OCI-LY1 (cell line): ENCODE measurements around the gene SPOCD1.

Experiments used
- H2AFZ ChIP-seq: fragments of 200-600 bp; sonication (generic), shearing (Covaris generic); 2 replicates; pipeline ENCODE4 v1.6.0; 2014; ENCODE audit warnings: antibody characterized with exemption, mild to moderate bottlenecking, low read length
- H3F3A ChIP-seq: fragments of 200-600 bp; sonication (generic), shearing (Covaris generic); 2 replicates; pipeline ENCODE4 v1.6.0; 2014; ENCODE audit warnings: mild to moderate bottlenecking, antibody characterized with exemption, low read length, moderate library complexity; ENCODE audit not compliant: insufficient read depth
- H3K27ac ChIP-seq: fragments of 200-600 bp; sonication (generic); 2 replicates; pipeline ENCODE4 v1.5.1; 2014; ENCODE audit warnings: low read length, mixed run types, mild to moderate bottlenecking, low read depth; ENCODE audit not compliant: poor library complexity, severe bottlenecking
- H3K27me3 ChIP-seq: fragments of 200-600 bp; sonication (generic); 2 replicates; pipeline ENCODE4 v1.6.0; 2014; ENCODE audit warnings: antibody characterized with exemption, mild to moderate bottlenecking, low read length, moderate library complexity; ENCODE audit not compliant: insufficient read depth
- H3K36me3 ChIP-seq: fragments of 200-600 bp; sonication (generic); 2 replicates; pipeline ENCODE4 v1.6.1; 2014; ENCODE audit warnings: mild to moderate bottlenecking, antibody characterized with exemption, low read length, moderate library complexity, mixed read lengths; ENCODE audit not compliant: insufficient read depth
- H3K4me1 ChIP-seq: fragments of 200-600 bp; sonication (generic); 2 replicates; pipeline ENCODE4 v1.5.1; 2014; ENCODE audit warnings: mild to moderate bottlenecking, low read length, moderate library complexity; ENCODE audit not compliant: insufficient read depth, severe bottlenecking
- H3K4me2 ChIP-seq: fragments of 200-600 bp; sonication (generic), shearing (Covaris generic); 2 replicates; pipeline ENCODE4 v1.6.1; 2014; ENCODE audit warnings: low read length
- H3K4me3 ChIP-seq: fragments of 200-600 bp; sonication (generic); 2 replicates; pipeline ENCODE4 v1.5.1; 2014; ENCODE audit warnings: low read length, low read depth, mild to moderate bottlenecking, mixed read lengths; ENCODE audit not compliant: poor library complexity, severe bottlenecking
- H3K79me2 ChIP-seq: fragments of 200-600 bp; shearing (Covaris generic); 2 replicates; pipeline ENCODE4 v1.6.1; 2016; ENCODE audit warnings: mixed run types, low read length, mixed read lengths; ENCODE audit not compliant: insufficient read depth
- H3K9ac ChIP-seq: fragments of 200-600 bp; sonication (generic), shearing (Covaris generic); 2 replicates; pipeline ENCODE4 v1.6.1; 2014; ENCODE audit warnings: mild to moderate bottlenecking, low read length, mixed read lengths
- H3K9me2 ChIP-seq: fragments of 200-600 bp; sonication (generic), shearing (Covaris generic); 2 replicates; pipeline ENCODE4 v1.6.1; 2014; ENCODE audit warnings: low read depth, mild to moderate bottlenecking, low read length, mixed read lengths
- H3K9me3 ChIP-seq: fragments of 200-600 bp; shearing (Covaris generic); 2 replicates; pipeline ENCODE4 v1.6.1; 2014; ENCODE audit warnings: low read length, mixed read lengths
- H4K20me1 ChIP-seq: fragments of 200-600 bp; sonication (generic), shearing (Covaris generic); 2 replicates; pipeline ENCODE4 v1.6.0; 2016; ENCODE audit warnings: mild to moderate bottlenecking, low read length; ENCODE audit not compliant: insufficient read depth
- EZH2 ChIP-seq: fragments of 200-600 bp; sonication (generic), shearing (Covaris generic); IDR thresholded peaks from 2 replicates; pipeline ENCODE4 v1.8.0; 2017; ENCODE audit warnings: borderline replicate concordance, mixed run types, mild to moderate bottlenecking, antibody characterized with exemption, low read length, moderate library complexity, mixed read lengths
- TF ChIP-seq, protein P1 (sequence below): fragments of 200-600 bp; sonication (generic), shearing (Covaris generic); IDR thresholded peaks from 2 replicates; pipeline ENCODE4 v1.5.1; 2017; ENCODE audit warnings: mild to moderate bottlenecking, antibody characterized with exemption, low read length, moderate library complexity, mixed read lengths

SPOCD1 gene

DNA sequence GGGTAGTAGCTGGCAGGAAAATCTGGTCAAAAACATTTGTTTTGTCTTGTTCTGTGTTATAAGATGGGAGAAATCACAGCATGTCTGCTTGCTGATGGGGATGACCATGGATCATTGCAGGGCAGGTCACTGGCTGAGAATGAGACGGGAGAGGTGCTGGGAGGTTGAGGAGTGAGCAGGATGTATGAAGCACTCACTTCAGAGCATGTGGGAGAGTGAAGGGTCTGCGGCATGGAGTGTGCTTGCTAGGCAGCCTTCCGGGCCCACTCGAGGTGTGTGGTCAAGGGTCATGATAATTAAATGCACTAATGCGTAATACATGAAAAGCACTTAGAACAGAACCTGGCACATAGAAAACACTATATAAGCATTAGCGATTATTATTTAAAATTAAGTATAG lies 42.0 kb upstream of the SPOCD1 start:
- H3K36me3 ChIP-seq = no peaks in the 10 kb centered on the region
- H4K20me1 ChIP-seq = no peaks in the 10 kb centered on the region
- no peaks in the 10 kb centered on the region for H3K9me2 ChIP-seq
- TF ChIP-seq, protein P1, sequence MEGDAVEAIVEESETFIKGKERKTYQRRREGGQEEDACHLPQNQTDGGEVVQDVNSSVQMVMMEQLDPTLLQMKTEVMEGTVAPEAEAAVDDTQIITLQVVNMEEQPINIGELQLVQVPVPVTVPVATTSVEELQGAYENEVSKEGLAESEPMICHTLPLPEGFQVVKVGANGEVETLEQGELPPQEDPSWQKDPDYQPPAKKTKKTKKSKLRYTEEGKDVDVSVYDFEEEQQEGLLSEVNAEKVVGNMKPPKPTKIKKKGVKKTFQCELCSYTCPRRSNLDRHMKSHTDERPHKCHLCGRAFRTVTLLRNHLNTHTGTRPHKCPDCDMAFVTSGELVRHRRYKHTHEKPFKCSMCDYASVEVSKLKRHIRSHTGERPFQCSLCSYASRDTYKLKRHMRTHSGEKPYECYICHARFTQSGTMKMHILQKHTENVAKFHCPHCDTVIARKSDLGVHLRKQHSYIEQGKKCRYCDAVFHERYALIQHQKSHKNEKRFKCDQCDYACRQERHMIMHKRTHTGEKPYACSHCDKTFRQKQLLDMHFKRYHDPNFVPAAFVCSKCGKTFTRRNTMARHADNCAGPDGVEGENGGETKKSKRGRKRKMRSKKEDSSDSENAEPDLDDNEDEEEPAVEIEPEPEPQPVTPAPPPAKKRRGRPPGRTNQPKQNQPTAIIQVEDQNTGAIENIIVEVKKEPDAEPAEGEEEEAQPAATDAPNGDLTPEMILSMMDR = no peak
- no peak for TF ChIP-seq EZH2
- H3F3A ChIP-seq = no peaks in the 10 kb centered on the region
- no peak overlapping the region for H3K4me2 ChIP-seq
- no peak overlapping the region for H2AFZ ChIP-seq
- H3K79me2 ChIP-seq = no peaks in the 10 kb centered on the region
- no peak overlapping the region for H3K27ac ChIP-seq
- no peaks in the 10 kb centered on the region for H3K27me3 ChIP-seq
- H3K4me3 ChIP-seq = no peak overlapping the region
- H3K9ac ChIP-seq = no peak overlapping the region
- H3K9me3 ChIP-seq = no peaks in the 10 kb centered on the region
- no peaks in the 10 kb centered on the region for H3K4me1 ChIP-seq

DNA sequence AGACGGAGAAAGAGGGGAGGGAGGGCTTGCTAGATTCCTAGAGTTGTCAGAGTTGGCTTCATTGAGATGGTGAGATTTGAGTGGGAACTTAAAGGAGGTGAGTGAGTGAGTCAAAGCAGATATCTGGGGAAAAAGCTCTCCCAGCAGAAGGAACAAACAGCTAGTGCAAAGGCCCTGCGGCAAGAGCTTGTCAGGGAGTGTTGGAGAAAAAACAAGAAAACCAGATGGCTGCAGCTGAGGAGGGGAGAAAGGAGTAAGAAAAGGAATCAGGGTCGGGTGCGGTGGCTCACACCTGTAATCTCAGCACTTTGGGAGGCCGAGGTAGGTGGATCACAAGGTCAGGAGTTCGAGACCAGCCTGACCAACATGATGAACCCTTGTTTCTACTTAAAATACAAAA lies 40.3 kb upstream of the SPOCD1 start:
- Histone ChIP-seq H3K27ac (no peak overlapping the region), H3K9ac (no peak overlapping the region), H3K79me2 (no peaks in the 10 kb centered on the region), H3K9me2 (no peaks in the 10 kb centered on the region), H3K36me3 (no peaks in the 10 kb centered on the region), H3K4me2 (no peak overlapping the region), H3K27me3 (no peaks in the 10 kb centered on the region), H3K4me3 (no peak overlapping the region), H2AFZ (no peak overlapping the region), H3K4me1 (no peaks in the 10 kb centered on the region), H3K9me3 (no peaks in the 10 kb centered on the region), H4K20me1 (no peaks in the 10 kb centered on the region), H3F3A (no peaks in the 10 kb centered on the region)
- no peak for TF ChIP-seq EZH2

DNA sequence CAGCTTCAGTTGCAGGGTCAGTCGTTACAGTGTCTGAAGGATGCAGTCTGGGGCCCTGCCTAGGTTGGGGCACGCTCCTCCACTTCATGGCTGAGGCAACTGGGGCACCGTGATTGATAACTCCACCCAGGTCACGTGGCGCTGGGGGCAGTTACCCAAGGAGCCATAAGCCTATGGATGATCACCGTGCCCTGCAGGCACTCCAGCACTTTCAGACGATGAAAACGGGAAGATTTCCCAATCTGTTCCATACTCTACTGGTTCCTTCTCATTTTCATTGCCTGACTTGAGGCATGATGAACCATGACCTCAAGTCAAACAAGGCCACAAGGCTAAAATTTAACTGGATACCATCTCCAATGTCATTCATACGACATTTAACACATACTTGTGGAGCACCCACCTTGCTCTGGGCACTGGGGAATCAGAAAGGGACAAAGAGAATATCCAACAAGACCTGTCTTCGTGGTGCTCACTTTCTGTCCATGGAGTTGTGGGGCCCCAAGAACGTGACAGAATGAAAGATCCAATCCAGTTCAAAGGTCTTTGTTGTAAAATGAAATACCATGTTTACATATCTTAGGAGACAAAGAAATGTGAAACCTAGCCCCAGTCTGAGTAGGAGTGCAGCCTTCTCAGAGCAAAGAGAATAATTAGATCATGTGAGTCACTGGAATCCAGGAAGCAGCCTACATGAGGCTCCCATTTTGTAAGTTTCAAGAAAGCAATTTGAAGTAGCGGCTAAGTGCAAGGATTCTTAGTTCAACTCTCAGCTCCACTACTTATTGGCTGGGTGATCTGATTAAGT lies 39.4 kb upstream of the SPOCD1 start:
- Histone ChIP-seq H3K9me3 (no peaks in the 10 kb centered on the region), H3K27me3 (no peaks in the 10 kb centered on the region), H3F3A (no peaks in the 10 kb centered on the region), H3K4me3 (no peak overlapping the region), H3K36me3 (no peaks in the 10 kb centered on the region), H3K9me2 (no peaks in the 10 kb centered on the region), H4K20me1 (no peaks in the 10 kb centered on the region), H3K9ac (no peak overlapping the region), H3K4me2 (no peak overlapping the region), H3K27ac (no peak overlapping the region), H2AFZ (no peak overlapping the region), H3K4me1 (no peaks in the 10 kb centered on the region), H3K79me2 (no peaks in the 10 kb centered on the region)
- no peak for TF ChIP-seq EZH2
- TF ChIP-seq, protein P1 = no peak

DNA sequence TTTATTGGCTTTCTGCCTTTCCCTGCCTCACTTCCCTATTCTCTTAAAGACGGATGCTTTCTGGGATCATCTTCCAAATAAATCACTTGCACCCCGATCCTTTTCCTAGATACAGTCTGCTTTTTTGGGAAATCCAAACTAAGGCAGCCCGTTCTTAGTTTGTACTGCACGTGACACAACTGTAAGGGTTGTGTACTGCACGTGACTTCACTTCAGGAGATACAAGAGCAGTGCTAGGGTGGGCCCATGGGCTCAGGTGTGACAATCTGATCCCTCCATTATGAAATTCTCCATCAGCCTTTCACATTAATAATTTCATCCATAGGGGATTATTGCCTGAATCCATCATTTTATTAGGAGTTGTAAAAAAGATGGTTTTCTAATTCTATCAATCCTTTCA lies 33.8 kb upstream of the SPOCD1 start:
- H3K9me2 ChIP-seq = no peaks in the 10 kb centered on the region
- H3K9me3 ChIP-seq = no peaks in the 10 kb centered on the region
- no peaks in the 10 kb centered on the region for H3F3A ChIP-seq
- TF ChIP-seq, protein P1 = no peak
- no peak for TF ChIP-seq EZH2
- peaks cover 13% of the 10 kb centered on the region for H3K4me1 ChIP-seq
- no peak overlapping the region for H3K9ac ChIP-seq
- H3K4me3 ChIP-seq = no peak overlapping the region
- no peaks in the 10 kb centered on the region for H3K27me3 ChIP-seq
- H2AFZ ChIP-seq = no peak overlapping the region
- H3K79me2 ChIP-seq = no peaks in the 10 kb centered on the region
- no peaks in the 10 kb centered on the region for H3K36me3 ChIP-seq
- H4K20me1 ChIP-seq = no peaks in the 10 kb centered on the region
- no peak overlapping the region for H3K4me2 ChIP-seq
- no peak overlapping the region for H3K27ac ChIP-seq
